Activated naive CD8-positive, alpha-beta T cell treated with anti-CD3 and anti-CD28 coated beads, Interleukin-2, amount 50 U/mL, for 24 hours (primary cell): ENCODE data around the gene CNTN2.

Experiments used
- ATAC-seq: fragments of 150-1000 bp; cut with Tn5 transposase; one replicate; pipeline ENCODE4 v1.10.0; 2021
- DNase-seq: peaks from one replicate; pipeline ENCODE4 v3.0.0; 2021
- H3K27ac Mint-ChIP-seq: one replicate; pipeline ENCODE4 v1.8.0; 2021; ENCODE audit warnings: mild to moderate bottlenecking, mixed read lengths
- H3K27me3 Mint-ChIP-seq: one replicate; pipeline ENCODE4 v1.8.0; 2021; ENCODE audit warnings: mixed read lengths
- H3K36me3 Mint-ChIP-seq: one replicate; pipeline ENCODE4 v1.8.0; 2021; ENCODE audit warnings: low read depth, mixed read lengths
- H3K4me1 Mint-ChIP-seq: one replicate; pipeline ENCODE4 v1.8.0; 2021; ENCODE audit warnings: mixed read lengths
- H3K4me3 Mint-ChIP-seq: one replicate; pipeline ENCODE4 v1.8.0; 2021; ENCODE audit warnings: mild to moderate bottlenecking, moderate library complexity, mixed read lengths
- H3K9me3 Mint-ChIP-seq: one replicate; pipeline ENCODE4 v1.8.0; 2021; ENCODE audit warnings: mixed read lengths

The CNTN2 gene, protein sequence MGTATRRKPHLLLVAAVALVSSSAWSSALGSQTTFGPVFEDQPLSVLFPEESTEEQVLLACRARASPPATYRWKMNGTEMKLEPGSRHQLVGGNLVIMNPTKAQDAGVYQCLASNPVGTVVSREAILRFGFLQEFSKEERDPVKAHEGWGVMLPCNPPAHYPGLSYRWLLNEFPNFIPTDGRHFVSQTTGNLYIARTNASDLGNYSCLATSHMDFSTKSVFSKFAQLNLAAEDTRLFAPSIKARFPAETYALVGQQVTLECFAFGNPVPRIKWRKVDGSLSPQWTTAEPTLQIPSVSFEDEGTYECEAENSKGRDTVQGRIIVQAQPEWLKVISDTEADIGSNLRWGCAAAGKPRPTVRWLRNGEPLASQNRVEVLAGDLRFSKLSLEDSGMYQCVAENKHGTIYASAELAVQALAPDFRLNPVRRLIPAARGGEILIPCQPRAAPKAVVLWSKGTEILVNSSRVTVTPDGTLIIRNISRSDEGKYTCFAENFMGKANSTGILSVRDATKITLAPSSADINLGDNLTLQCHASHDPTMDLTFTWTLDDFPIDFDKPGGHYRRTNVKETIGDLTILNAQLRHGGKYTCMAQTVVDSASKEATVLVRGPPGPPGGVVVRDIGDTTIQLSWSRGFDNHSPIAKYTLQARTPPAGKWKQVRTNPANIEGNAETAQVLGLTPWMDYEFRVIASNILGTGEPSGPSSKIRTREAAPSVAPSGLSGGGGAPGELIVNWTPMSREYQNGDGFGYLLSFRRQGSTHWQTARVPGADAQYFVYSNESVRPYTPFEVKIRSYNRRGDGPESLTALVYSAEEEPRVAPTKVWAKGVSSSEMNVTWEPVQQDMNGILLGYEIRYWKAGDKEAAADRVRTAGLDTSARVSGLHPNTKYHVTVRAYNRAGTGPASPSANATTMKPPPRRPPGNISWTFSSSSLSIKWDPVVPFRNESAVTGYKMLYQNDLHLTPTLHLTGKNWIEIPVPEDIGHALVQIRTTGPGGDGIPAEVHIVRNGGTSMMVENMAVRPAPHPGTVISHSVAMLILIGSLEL

DNA sequence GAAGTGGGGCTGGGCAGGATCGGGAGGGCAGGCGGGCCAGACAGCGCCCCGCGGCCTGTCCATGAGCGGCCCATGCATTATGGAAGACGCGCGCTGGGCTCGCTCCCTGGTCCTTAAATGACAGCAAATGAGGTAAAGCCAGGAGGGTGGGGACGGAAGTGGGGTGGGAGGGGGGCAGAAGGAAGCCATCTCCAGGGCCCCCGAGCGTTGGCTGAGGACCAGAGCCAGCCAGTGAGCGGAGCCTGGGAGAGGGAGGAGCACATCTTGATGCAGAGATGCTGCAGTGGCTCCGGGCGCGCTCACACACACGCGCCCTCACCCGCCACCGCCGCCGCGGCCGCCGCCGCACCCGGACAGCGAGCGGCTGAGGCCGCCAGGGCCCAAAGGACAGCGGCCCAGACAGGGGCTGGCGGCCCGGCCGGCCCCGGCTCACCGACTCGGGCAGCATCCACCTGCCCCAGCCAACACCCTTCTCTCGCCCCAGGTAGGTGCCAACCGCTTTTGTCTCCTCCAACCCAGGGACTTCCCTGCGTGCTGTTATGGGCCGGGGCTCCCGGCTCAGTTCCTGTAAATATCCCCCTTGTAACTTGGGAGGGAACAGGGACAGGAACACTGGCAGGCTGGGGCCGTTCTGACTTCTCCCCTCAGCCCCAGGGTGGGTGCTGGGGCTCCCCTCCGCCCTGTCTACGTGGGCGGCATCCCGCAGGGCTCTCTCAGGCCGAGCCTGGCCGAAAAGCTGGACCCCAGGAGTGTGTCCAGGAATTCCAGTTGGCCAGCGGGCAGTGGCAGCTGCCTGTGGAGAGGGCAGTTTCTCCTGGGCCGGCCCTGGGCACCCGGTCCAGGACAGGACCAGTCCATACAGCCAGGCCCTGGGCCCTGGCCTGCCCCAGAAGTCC is at the start of gene CNTN2:
Gene CNTN2, plus strand, starts transcription at position 302 of the 896 bp plus-strand sequence. CDS start 9,974 bp downstream, outside the sequence.
- no peaks in the 10 kb centered on the region for H3K36me3 Mint-ChIP-seq
- peaks cover 50% of the 10 kb centered on the region for H3K27me3 Mint-ChIP-seq
- DNase-seq (no peak), ATAC-seq (no peak)
- no peak within 1 kb of the TSS for H3K4me3 Mint-ChIP-seq
- H3K9me3 Mint-ChIP-seq: no peaks in the 10 kb centered on the region
- H3K27ac Mint-ChIP-seq: no peak within 1 kb of the TSS
- no peaks in the 10 kb centered on the region for H3K4me1 Mint-ChIP-seq

DNA sequence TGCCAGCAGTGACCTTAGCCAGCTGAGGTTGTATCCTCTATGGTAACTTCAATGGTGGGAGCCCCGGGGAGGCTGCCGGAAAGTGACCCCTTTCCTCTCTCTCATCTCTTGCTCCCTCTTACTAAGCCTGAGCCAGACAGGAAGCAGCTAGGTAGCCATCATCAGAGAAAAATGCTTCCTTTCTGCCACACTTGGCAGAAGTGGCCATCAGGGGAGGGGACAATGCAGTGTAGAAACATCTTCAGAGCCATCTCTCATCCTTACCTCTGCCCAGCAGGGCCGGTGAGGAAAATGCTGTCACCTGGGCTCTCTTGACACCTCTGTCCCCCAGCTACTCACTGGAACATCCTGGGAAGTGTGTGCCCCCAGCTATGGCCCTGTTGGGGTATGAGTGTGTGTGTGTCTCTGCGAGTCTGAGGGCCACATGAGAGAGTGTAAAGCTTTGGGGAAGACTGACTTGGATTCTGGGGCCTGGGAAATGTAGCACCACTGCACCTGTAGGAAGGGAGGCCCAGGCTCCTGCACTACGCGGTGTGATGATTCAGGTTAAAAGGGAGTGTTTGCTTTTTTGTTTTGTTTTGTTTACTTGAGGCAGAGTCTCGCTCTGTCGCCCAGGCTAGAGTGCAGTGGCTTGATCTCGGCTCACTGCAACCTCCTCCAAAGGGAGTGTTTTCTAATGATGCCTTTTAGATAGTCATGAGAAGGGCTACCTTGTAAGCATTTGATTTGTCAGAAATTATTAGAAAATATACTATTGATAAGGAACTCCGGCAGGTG is 48.7 kb upstream of the CNTN2 start:
- DNase-seq (no peak), ATAC-seq (no peak)
- no peaks in the 10 kb centered on the region for H3K36me3 Mint-ChIP-seq
- no peaks in the 10 kb centered on the region for H3K9me3 Mint-ChIP-seq
- H3K4me3 Mint-ChIP-seq: no peak overlapping the region
- peaks cover 15% of the 10 kb centered on the region for H3K4me1 Mint-ChIP-seq
- H3K27ac Mint-ChIP-seq: no peak overlapping the region
- no peaks in the 10 kb centered on the region for H3K27me3 Mint-ChIP-seq

DNA sequence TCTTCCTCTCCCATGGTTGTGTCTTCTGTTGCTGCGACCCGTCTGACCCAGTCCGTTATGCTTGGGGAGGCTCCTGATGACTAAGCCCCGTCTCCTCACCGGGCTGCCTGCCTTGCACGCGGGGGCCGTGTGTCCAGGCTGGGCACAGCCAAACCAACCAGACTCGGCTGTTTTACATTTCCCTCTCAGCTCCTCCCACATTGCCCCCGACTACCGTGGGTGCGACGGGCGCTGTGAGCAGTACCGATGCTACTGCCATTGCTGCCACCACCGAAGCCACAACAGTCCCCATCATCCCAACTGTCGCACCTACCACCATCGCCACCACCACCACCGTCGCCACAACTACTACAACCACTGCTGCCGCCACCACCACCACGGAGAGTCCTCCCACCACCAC is 46.0 kb upstream of the CNTN2 start:
- Mint-ChIP-seq H3K4me3 (no peak overlapping the region), H3K27me3 (no peaks in the 10 kb centered on the region), H3K36me3 (no peaks in the 10 kb centered on the region), H3K4me1 (peaks cover 14% of the 10 kb centered on the region), H3K9me3 (no peaks in the 10 kb centered on the region), H3K27ac (no peak overlapping the region)
- ATAC-seq (no peak), DNase-seq (no peak)

DNA sequence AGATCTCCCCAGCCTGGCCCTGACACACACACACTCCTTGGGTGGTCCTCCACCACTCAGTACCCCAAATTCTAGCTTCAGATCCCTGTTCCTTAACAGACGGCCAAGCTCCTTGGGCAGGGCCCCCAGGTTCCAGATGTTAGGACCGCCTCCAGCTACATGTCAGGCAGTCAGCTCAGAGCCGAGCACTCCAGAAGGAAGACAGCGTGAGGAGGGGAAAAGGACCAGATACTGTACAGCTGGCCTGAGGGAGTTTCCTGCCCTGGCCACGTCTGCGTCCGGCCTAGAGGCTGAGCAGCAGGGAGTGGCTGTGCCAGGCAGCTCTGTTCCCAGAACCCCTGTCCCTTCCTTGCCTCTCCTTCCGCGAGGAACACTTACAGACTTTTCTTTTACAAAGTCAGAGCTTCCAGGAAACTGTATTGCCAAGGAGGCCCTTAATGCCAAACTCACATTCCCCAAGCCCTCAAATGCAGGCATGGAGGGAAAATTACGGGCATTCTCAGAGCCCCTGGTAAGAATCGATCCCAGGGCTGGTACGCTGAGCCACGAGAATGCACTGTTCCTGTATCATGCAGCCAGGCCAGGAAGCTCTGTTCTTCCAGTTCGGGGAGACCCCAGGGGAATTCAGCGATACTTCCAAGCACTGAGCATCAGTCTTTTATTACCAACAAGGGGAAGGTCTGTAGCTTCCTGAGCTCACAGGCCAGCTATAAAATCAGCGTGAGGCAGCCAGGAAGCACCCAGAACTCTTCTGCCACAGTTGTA is 45.2 kb upstream of the CNTN2 start:
- DNase-seq (no peak), ATAC-seq (no peak)
- peaks cover 6% of the 10 kb centered on the region for H3K4me1 Mint-ChIP-seq
- peaks cover 2% of the 10 kb centered on the region for H3K27me3 Mint-ChIP-seq
- H3K36me3 Mint-ChIP-seq: no peaks in the 10 kb centered on the region
- no peak overlapping the region for H3K27ac Mint-ChIP-seq
- no peak overlapping the region for H3K4me3 Mint-ChIP-seq
- no peaks in the 10 kb centered on the region for H3K9me3 Mint-ChIP-seq

DNA sequence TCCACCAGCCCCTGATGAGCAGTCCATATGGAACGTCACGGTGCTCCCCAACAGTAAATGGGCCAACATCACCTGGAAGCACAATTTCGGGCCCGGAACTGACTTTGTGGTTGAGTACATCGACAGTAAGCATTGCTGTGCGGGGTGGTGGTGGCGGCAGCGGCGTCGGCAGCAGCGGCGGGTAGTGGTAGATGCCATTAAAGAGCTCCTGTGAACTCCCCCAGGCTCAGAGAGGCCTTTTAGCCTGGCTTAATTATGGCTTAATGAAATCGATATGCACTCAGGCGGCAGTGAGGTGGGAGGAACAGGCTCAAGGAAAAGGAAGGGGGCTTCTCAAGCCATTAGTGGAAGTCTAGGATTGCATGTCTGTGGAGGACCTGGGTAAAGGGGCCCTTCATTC is 41.9 kb upstream of the CNTN2 start:
- H3K27me3 Mint-ChIP-seq: peaks cover 2% of the 10 kb centered on the region

DNA sequence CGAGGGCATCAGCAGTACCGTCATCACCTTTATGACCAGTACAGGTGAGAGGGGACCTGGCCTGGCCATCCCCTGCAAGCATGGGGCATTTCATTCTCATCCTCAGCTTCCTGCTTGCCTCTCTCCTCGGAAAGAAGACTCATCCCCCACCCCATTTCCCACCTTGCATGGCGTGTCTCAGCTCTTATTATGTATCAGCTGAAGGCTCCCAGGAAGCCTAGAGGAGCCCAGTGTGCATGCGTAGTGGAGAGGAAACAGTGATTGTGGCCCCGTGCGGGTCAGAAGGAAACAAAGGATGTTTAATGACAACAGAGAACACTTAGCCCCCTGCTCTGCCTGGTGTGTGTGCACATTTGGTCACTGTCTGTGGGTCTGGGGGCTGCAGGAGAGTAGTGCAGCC is 40.3 kb upstream of the CNTN2 start:
- Mint-ChIP-seq H3K9me3 (no peaks in the 10 kb centered on the region), H3K4me3 (no peak overlapping the region), H3K27ac (no peak overlapping the region), H3K36me3 (no peaks in the 10 kb centered on the region), H3K4me1 (no peaks in the 10 kb centered on the region), H3K27me3 (peaks cover 2% of the 10 kb centered on the region)
- no peak for ATAC-seq
- DNase-seq: no peak

More for the DNA sequence above, 41.9 kb upstream of the CNTN2 start:
- no peaks in the 10 kb centered on the region for H3K9me3 Mint-ChIP-seq
- ATAC-seq: no peak
- H3K36me3 Mint-ChIP-seq: no peaks in the 10 kb centered on the region
- H3K27ac Mint-ChIP-seq: no peak overlapping the region
- DNase-seq: no peak
- no peak overlapping the region for H3K4me3 Mint-ChIP-seq
- no peaks in the 10 kb centered on the region for H3K4me1 Mint-ChIP-seq

DNA sequence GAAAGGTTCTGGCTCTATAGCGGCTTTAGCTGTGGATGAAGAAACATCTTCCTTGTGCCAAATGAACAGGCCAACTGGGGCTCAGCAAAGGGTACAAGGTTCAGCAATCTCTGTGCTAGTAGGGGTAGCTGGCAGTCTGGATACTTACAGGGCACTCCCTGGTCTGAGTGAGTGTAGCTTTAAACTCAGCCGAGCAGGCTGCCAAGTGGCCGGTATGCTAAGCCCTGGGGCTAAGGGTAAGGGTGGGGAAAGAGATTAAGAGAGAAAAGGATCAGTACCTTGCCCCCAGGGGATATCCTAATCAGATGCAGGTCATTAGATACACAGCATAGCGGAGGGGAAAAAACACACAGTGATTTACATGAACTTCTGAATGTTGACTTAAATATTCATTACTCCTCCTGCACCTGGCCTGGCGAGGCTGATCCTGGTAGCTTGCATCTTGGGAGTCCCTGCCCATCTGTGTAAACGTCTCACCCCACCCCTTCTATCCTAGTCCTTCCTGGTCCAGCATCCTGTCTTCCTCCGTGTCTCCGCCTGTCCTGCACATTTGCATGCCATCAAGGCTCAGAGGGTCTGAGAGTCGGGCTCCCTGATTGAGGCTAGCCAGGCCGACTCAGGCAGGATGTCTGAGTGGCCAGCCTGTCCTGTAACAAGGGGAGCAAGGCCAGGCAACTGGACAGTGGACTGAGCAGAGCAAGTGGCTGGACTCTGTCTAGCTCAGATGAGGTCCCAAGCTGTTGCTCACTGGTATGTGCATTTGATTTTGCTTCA is 39.5 kb upstream of the CNTN2 start:
- H3K27me3 Mint-ChIP-seq: peaks cover 2% of the 10 kb centered on the region
- H3K27ac Mint-ChIP-seq: no peak overlapping the region

DNA sequence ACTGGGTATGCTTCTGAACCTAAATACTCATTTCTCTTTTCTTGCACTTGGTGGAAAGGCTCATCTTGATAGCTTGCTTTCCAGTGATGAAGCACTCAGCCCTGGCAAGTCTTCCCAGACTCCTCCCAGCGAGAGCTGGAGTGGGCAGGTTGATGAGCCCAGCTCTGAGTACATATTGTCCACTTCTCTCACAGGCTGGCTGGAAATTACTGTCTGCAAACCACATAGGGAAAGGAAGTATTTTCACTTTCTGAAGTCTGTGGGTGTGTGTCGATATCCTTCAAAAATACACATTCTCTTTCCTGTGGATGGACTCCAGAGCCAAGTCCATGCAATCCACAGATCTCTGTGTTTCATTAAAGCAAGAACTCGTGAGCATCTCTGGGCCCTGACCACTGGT is 38.7 kb upstream of the CNTN2 start:
- H3K4me3 Mint-ChIP-seq: no peak overlapping the region
- no peaks in the 10 kb centered on the region for H3K9me3 Mint-ChIP-seq
- no peak for ATAC-seq
- H3K27me3 Mint-ChIP-seq: peaks cover 2% of the 10 kb centered on the region
- no peaks in the 10 kb centered on the region for H3K36me3 Mint-ChIP-seq
- DNase-seq: no peak
- no peaks in the 10 kb centered on the region for H3K4me1 Mint-ChIP-seq
- no peak overlapping the region for H3K27ac Mint-ChIP-seq

More for the DNA sequence above, 39.5 kb upstream of the CNTN2 start:
- no peaks in the 10 kb centered on the region for H3K9me3 Mint-ChIP-seq
- no peaks in the 10 kb centered on the region for H3K36me3 Mint-ChIP-seq
- DNase-seq (no peak), ATAC-seq (no peak)
- no peaks in the 10 kb centered on the region for H3K4me1 Mint-ChIP-seq
- H3K4me3 Mint-ChIP-seq: no peak overlapping the region

DNA sequence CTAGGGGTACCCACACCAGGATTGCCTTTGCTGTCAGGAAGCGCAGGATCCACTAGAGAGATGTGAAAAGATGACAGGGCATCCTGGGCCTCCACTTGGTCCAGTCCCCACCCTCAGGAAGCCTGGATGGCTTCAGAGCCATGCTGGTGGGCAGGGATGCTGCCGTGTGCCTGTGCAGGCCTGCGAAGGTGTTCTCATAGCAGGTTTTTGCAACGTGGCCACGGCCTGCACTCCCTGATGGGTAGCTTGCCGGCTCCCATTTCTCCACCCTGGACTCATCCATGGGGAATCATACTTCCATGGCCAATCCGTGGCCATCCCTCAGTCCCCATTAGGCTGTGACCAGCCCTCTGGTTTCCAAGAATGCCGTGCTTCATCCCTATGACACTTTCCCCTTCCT is 34.1 kb upstream of the CNTN2 start:
- Mint-ChIP-seq H3K27me3 (no peaks in the 10 kb centered on the region), H3K9me3 (no peaks in the 10 kb centered on the region), H3K4me3 (no peak overlapping the region), H3K36me3 (no peaks in the 10 kb centered on the region), H3K4me1 (no peaks in the 10 kb centered on the region), H3K27ac (no peak overlapping the region)
- no peak for DNase-seq
- ATAC-seq: no peak

DNA sequence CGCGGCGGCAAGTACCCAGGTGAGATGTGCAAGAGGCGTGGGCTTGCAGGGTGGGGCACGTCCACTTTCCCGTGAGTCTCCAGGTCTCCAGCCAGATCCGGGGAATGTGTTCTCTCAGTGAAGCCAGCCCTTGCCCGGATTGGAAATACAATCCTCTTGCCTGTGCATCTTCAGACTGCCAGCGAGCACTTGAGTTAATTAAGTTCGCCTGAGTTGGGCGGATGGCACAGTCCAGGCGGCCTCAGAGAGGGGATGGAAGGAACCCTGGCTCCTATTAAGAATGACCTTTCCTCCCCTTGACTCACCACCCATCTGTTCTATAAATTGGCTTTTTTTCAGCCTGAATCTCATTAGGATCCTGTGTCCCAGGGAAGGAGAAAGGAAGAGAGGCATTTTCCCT is 33.3 kb upstream of the CNTN2 start:
- no peaks in the 10 kb centered on the region for H3K27me3 Mint-ChIP-seq
- no peak overlapping the region for H3K27ac Mint-ChIP-seq
- H3K4me1 Mint-ChIP-seq: no peaks in the 10 kb centered on the region
- no peak for ATAC-seq
- no peaks in the 10 kb centered on the region for H3K36me3 Mint-ChIP-seq
- no peak for DNase-seq
- H3K4me3 Mint-ChIP-seq: no peak overlapping the region
- H3K9me3 Mint-ChIP-seq: no peaks in the 10 kb centered on the region

DNA sequence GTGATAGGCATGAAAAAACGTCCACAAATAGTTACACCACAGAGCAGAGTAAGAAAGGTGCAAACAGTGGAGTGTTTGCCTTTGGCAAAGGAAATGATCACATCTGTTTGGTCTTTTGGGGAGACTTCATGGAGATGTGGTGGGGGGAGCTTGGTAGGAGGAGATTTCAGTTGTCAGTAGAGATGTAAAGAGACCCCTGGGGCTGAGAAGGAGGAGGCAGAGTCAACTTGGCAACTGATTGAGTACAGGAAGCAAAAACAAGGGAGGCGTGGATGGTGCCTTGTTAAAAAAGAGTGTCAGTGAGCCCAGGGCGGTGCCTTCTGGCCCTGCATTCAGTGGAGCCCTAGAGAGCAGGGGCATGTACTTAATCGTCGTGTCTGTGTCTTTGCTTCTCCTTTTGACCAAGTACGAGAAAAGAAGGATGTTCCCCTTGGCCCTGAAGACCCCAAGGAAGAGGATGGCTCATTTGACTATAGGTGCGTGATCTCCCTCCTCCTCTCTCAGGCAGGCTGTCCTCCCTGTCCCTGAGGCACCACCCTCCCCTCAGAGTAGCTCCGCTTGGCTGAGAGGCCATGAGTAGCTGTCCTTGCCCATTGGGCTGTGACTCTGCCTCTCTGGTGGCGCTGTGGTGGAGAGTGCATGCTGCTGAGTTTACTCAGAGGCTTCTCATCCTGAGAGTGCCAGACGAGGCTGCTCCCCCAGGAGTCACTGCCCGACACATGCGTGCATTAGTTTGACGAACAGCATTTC is 30.4 kb upstream of the CNTN2 start:
- DNase-seq (no peak), ATAC-seq (no peak)
- Mint-ChIP-seq H3K9me3 (no peaks in the 10 kb centered on the region), H3K36me3 (no peaks in the 10 kb centered on the region), H3K27me3 (no peaks in the 10 kb centered on the region), H3K4me3 (no peak overlapping the region), H3K4me1 (no peaks in the 10 kb centered on the region), H3K27ac (no peak overlapping the region)
